ENCODE results near the gene FHIT.
A peak's percentile ranks its signal among the peaks of the same experiment; 100 is the strongest.

FHIT gene

GRCh38 chr3:61169621-61170251, 81.5 kb downstream of the FHIT start:
- no peak for DNase-seq

DNA sequence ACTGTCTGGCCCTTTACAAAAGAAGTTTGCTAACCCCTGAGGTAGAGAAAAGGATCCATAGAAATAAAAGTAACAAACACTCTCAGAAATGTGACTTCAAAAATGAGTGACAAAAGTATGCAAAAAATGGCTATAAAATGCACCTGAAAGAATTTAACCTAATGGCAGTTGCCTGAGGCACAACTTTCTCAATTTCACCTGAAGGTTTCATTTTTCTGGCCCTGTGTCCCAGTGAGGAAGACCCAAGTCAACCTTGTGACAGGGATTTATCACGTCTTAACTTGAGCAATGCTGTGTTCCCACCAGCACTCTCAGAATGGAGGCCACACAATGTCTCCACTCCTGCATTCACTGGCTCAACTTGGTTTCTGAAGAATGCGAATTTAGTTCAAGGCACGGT, 83.0 kb downstream of the FHIT start:
- DNase-seq = no peak

GRCh38 chr3:61162965-61163364, 88.3 kb downstream of the FHIT start:
- DNase-seq = no peak

- no peak for DNase-seq
Measured at GRCh38 chr3:61158667-61159066, 92.6 kb downstream of the FHIT start.

DNA sequence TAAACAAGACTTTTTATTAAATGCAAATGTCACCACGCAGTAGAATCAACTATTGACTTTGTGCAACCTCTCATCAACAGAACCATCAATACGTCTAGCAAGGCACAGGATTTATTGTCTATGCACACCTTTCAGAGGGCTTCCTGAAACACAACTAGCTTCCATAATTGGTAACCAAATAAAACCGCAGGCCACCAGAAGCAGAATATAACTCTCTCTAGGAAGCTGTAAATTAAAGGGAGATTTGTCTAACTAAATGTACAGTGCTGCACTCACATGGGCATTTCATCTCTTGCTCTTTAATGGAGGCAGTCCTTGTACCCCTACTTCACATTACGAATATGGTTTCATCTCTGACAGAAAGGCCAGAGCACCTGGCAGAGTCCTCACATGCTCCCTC, 93.0 kb downstream of the FHIT start:
- no peak for DNase-seq

GRCh38 chr3:61157414-61157813, 93.8 kb downstream of the FHIT start:
- DNase-seq = no peak

- DNase-seq = no peak
Measured at GRCh38 chr3:61155701-61156292, 95.5 kb downstream of the FHIT start.

- no peak for DNase-seq
Measured at GRCh38 chr3:61154457-61155198, 96.6 kb downstream of the FHIT start.

GRCh38 chr3:61152071-61152470, 99.2 kb downstream of the FHIT start:
- no peak for DNase-seq

DNA sequence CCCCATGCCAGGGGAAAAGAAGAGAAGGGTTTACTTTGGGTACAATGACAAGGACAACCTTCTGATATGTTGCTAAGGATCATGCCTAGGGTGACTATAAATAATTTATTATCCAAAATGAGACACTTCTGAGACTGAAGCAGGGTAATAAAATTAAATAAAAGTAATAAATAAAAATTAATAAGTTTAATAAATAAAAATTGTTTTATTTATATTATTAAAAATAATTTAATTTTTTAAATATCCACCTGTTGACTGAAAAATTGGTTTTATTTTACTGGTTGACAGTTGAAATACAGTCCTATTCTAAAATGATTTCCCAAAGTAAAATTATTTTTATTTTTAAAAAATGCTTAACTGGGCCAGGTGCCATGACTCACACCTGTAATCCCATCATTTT, 102.0 kb downstream of the FHIT start:
- no peak for DNase-seq

DNA sequence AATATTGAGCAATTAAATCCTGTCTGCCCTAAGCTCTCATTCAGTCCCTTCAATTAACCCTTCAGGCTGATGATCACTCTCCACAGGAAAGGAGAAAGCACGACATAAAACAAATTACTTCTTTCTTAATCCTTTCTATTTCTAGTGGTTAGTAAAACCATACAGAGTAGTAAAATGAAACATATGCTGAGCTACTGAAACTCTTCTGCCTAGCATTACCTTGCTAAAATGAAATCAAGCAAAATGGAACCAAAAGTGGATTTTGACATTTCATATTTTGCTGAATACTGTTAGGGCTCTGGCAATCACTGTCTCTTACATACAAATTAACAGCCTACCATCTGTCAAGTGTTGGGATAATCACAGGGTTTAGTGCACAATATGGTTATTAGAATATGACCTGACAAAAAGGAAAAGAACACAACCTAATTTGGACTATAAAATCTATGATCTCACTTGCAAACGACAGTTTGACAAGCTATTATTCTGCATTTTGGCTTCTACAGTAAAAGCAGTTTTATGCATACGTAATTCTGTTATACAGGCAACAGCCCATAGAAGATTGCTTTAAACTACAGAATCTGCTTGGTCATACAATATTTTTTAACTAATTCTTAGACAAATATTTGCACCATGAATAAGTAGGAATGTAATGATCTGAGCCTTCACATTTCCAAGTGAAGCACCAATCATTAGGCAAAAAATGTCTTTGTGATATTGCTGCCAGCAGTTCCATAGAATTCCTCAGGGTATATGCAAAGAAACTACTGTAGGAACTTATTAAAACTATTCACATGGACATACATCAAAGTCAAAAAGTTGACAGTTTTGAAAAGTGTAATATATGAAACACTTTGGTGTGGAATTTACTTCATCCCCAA, 105.0 kb downstream of the FHIT start:
- peak; percentile 34 to 83 for DNase-seq

DNA sequence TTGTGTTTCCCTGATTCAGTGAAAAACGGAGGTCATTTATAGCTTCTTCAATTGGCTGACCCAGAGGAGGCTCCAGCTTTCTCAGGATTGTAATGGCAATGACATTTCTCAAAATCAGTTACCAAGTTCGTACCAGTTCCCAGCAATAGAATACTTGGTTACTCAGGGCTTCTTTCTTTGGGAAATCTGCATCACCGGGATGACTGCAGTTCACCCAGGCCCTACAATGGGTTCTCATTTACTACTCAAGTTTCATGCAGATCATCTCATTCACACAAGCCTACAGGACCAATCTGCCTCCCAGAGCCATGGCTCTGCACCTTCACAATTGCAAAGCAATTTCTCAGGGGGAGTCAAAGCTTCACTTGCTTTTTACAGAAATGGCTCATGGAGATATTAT, 109.6 kb downstream of the FHIT start:
- DNase-seq = no peak

- DNase-seq = no peak
Measured at GRCh38 chr3:61141227-61141626, 110.0 kb downstream of the FHIT start.

- no peak for DNase-seq
Measured at GRCh38 chr3:61139686-61140085, 111.6 kb downstream of the FHIT start.

GRCh38 chr3:61138401-61138800, 112.9 kb downstream of the FHIT start:
- DNase-seq = no peak

DNA sequence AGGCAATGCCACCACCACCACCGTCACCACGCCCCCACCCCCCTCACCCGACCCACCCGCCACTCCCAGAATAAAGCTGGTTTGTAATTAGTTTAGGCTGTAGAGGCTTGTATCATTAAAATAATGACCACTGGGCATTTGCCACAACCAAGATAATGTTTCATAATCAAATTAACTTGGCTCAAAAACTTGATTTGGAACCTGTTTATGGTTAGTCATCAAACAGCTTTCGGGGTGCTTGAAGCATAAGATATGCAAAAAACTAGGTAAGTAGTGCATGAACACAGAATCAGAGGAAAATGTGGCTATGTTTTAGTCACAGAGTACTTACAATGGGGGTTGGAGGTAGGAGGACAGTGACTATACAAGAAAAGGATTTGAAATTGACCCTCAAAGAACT, 115.1 kb downstream of the FHIT start:
- no peak for DNase-seq

- no peak for DNase-seq
Measured at GRCh38 chr3:61134532-61134931, 116.7 kb downstream of the FHIT start.

DNA sequence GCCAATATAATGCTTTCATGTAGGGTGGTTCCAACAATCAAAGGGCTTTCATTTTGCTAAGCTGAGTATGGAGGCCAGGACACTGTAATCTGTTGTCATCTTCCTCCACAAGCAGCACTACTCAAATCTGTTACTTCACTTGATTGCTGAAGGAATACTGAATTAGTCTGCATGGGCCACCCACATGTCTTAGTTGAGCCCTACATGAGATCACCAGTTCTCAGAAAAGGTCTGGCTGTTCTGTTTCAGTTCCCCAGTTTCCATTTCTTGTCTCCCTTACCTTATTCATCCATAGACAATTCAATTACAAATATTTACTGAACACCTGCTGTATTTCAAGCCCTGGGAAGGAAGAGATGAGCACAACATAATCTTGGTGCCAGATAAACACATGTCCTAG, 119.2 kb downstream of the FHIT start:
- DNase-seq = no peak

GRCh38 chr3:61118830-61119229, 132.4 kb downstream of the FHIT start:
- DNase-seq = peak in 1 of 2 experiments; percentile 50

DNA sequence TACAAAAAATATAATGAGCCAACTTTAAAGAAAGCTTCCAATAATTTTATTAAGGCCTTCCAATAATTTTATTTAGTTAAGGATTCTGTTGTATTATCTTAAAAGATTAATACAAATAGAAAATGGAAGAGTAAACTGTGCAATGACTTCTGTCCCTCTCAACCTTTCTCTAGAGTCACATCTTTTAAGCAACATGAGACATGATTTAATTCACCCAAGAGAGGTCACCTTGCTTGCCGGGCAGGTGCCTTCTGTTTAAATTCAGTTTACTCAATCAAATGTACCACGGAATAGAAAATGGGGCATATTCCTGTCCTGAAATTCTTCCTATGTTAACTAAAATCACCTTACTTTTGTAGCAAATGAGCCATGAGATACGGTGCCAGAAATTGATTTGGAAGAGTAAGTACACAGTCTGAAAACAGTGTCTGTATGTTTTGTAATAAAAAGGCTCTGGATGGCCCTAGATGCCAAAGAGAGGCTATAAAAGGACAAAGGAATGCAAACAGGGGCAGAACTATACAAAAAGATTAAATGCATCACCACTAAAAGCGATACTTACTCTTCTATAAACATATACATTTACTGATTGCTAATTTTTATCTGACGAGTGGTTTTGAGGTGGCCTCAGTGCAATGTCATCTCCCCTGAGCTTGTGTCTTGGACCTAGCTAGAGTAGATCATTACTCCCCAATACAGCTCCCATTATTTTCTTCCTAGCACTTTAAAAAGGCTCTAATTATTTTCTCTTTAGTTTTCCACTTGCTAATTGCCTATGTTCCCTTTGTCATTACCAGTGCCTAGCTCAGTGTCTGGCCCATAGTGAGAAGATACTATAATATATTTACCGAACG, 134.0 kb downstream of the FHIT start:
- DNase-seq = no peak

DNA sequence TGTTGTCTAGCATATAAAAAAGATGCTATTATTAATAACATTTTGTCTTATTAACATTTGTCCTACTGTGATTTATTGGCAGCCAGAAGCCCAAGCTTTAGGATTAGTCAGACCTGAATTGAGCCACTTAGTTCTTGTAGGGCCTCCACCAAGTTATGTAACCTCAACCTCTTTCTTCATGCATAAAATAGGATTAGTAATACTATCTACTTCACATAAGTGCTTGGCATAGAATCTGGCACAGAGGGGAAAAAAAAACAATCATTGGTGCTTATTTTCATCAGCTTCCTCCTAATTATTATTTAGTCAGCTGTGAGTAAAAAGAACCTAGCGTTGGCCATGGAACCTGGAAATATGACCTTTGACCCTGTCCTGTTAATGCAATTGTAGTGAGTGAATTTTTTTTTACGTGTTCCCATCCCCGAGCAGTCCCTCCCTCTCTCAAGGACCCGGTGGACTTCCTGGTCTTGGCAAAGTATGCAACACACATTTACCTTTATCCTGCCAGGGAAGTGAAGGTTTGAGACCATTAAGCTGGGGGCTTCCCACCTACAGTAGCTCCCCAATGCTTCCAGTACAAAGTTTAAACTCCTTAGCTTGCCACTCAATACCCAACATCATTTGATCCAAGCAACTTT, 136.8 kb downstream of the FHIT start:
- DNase-seq = peak; percentile 70 to 91

DNA sequence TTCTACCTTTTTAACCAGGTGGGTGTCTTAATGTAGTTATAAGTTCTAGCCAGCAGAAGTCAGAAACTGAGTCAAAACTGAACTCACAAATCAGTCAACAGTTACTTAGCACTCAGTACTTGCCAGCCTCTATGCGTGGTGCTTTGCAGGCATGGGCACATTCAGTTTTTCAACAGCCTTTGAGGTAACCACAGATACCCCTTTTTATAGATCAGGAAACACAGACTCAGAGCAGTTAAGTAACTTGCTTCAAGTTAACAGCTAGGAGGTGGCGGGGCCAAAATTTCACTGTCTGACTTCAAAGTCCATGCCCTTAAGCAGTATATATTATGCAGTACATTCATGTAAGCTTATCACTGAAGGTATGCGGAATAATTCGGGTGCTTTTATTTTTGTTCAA, 139.4 kb downstream of the FHIT start:
- no peak for DNase-seq

Data from NCI-H524 (cell line).